Keratinocyte (primary cell): ENCODE measurements around the gene TMEM163. TPM values are rescaled to one million over a fixed set of nuclear protein-coding genes. Genes with fewer than 3 reads are reported as not detected.

Experiments used
- DNase-seq: peaks from one replicate; pipeline ENCODE4 v3.0.0-alpha.2; 2011; ENCODE audit warnings: low read depth, missing footprints, low spot score
- FAIRE-seq: peaks from 2 replicates; lab custom pipeline; 2011; peaks lifted over from hg19 to GRCh38; lab: Jason Lieb, UNC
- H2AFZ ChIP-seq: 2 replicates; pipeline ENCODE4 v1.6.0; 2012; ENCODE audit warnings: low read length, control low read depth, inconsistent platforms; ENCODE audit not compliant: control insufficient read depth
- H3K27ac ChIP-seq: 2 replicates; pipeline ENCODE4 v1.5.1; 2011; ENCODE audit warnings: low read length; ENCODE audit not compliant: control insufficient read depth, insufficient read depth
- H3K27me3 ChIP-seq: 3 replicates; pipeline ENCODE4 v1.6.0; 2011; ENCODE audit warnings: low read length; ENCODE audit not compliant: control insufficient read depth, insufficient read depth; ENCODE audit errors: extremely low read depth
- H3K36me3 ChIP-seq, 2 experiments: 2 replicates in 1 of 2; 3 replicates in 1 of 2; pipeline ENCODE4 v1.5.1; 2011; ENCODE audit warnings: low read length in 2 of 2, mild to moderate bottlenecking in 1 of 2; ENCODE audit not compliant: control insufficient read depth in 2 of 2, insufficient read depth in 2 of 2; ENCODE audit errors: extremely low read depth in 1 of 2
- H3K4me1 ChIP-seq: 3 replicates; pipeline ENCODE4 v1.5.1; 2011; ENCODE audit warnings: low read length; ENCODE audit not compliant: control insufficient read depth, insufficient read depth; ENCODE audit errors: extremely low read depth
- H3K4me2 ChIP-seq: 3 replicates; pipeline ENCODE4 v1.6.0; 2011; ENCODE audit warnings: low read depth, low read length; ENCODE audit not compliant: control insufficient read depth, insufficient read depth; ENCODE audit errors: extremely low read depth
- H3K4me3 ChIP-seq, 3 experiments: fragments of 200-600 bp in 1 of 3; sonication (generic) in 1 of 3; 2 replicates in 2 of 3; 3 replicates in 1 of 3; pipeline ENCODE4 v1.5.1; 2011 to 2016; ENCODE audit warnings: low read length in 3 of 3, mild to moderate bottlenecking in 3 of 3, control low read depth in 2 of 3, inconsistent platforms in 1 of 3, low read depth in 1 of 3, mixed read lengths in 1 of 3, mixed run types in 1 of 3, moderate library complexity in 1 of 3; ENCODE audit not compliant: control insufficient read depth in 2 of 3, insufficient read depth in 2 of 3; ENCODE audit errors: extremely low read depth in 1 of 3
- H3K79me2 ChIP-seq: 2 replicates; pipeline ENCODE4 v1.6.0; 2012; ENCODE audit warnings: low read length; ENCODE audit not compliant: control insufficient read depth, insufficient read depth
- H3K9ac ChIP-seq: 3 replicates; pipeline ENCODE4 v1.6.0; 2011; ENCODE audit warnings: low read length; ENCODE audit not compliant: control insufficient read depth, insufficient read depth; ENCODE audit errors: extremely low read depth
- H3K9me1 ChIP-seq: 3 replicates; pipeline ENCODE4 v1.6.0; 2011; ENCODE audit warnings: low read length; ENCODE audit not compliant: control insufficient read depth, insufficient read depth; ENCODE audit errors: extremely low read depth
- H3K9me3 ChIP-seq: 2 replicates; pipeline ENCODE4 v1.5.1; 2012; ENCODE audit warnings: low read depth, low read length; ENCODE audit not compliant: control insufficient read depth
- H4K20me1 ChIP-seq: 3 replicates; pipeline ENCODE4 v1.6.0; 2011; ENCODE audit warnings: low read length; ENCODE audit not compliant: control insufficient read depth, insufficient read depth; ENCODE audit errors: extremely low read depth
- EZH2 ChIP-seq: IDR thresholded peaks from one replicate; pipeline ENCODE4 v1.6.1; 2012; ENCODE audit warnings: inconsistent platforms, mild to moderate bottlenecking, low read length, moderate library complexity
- dilution Hi-C: fragments of 300-500 bp; cut with MboI; formaldehyde crosslinking; loops from one replicate; pipeline ENCODE4 v1.7.0; 2020; ENCODE audit warnings: low sequenced_read_pairs; ENCODE audit not compliant: extremely low pct_ligation_motif_present
- polyA plus RNA-seq, 5 experiments: library from polyadenylated mRNA; depleted of rRNA in 3 of 5; stranded (reverse) in 3 of 5; stranded (forward) in 1 of 5; unstranded in 1 of 5; fragments of >200 nt; gene quantifications; 1 replicate in 1 of 5; 2 replicates in 3 of 5; 3 replicates in 1 of 5; pipeline versions ENCODE4 v1.2.1 to v1.2.3, GENCODE V29; 2011 to 2012; ENCODE audit warnings: missing spikeins in 2 of 5, low read depth in 1 of 5, low replicate concordance in 1 of 5
- TF ChIP-seq, protein P1 (sequence below), 3 experiments: IDR thresholded peaks in 1 of 3; conservative IDR thresholded peaks in 1 of 3; optimal IDR thresholded peaks in 1 of 3; 2 replicates in 2 of 3; 3 replicates in 1 of 3; pipeline versions ENCODE3 to v1.5.1; 2011; ENCODE audit warnings: low read length in 3 of 3, mild to moderate bottlenecking in 3 of 3, moderate library complexity in 2 of 3, control low read depth in 1 of 3, inconsistent platforms in 1 of 3; ENCODE audit not compliant: insufficient read depth in 2 of 3; ENCODE audit errors: extremely low read depth in 1 of 3

The TMEM163 gene
- polyA plus RNA-seq, 1 donor (not counting 4 experiments of a cell fraction or from before 2014, with no cell fraction given), result not detected

DNA sequence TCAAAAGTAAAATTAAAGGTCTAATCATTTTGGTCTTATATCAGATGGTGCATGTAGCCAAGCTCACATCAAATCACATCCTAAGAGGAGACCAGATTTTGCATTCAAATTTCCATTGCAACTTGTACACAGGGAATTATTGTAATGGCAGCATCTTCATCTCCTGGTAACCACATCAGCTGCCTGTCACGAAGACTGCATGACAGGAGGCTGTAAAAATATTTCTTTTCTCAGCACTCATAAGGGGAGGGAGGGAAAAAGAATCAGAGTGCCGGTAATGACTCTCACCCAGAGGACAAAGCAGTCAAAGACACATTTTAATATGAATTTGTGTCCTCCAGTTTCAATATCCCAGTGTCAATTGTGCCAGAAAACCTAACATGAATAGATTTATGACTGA is 216.7 kb downstream of the TMEM163 start:
- no peak overlapping the region for H3K27ac ChIP-seq
- no peak overlapping the region for H3K4me3 ChIP-seq
- FAIRE-seq, result no peak
- no peak overlapping the region for H3K4me2 ChIP-seq
- TF ChIP-seq, protein P1, sequence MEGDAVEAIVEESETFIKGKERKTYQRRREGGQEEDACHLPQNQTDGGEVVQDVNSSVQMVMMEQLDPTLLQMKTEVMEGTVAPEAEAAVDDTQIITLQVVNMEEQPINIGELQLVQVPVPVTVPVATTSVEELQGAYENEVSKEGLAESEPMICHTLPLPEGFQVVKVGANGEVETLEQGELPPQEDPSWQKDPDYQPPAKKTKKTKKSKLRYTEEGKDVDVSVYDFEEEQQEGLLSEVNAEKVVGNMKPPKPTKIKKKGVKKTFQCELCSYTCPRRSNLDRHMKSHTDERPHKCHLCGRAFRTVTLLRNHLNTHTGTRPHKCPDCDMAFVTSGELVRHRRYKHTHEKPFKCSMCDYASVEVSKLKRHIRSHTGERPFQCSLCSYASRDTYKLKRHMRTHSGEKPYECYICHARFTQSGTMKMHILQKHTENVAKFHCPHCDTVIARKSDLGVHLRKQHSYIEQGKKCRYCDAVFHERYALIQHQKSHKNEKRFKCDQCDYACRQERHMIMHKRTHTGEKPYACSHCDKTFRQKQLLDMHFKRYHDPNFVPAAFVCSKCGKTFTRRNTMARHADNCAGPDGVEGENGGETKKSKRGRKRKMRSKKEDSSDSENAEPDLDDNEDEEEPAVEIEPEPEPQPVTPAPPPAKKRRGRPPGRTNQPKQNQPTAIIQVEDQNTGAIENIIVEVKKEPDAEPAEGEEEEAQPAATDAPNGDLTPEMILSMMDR (optimal IDR thresholded peaks at IDR 0.05 in 1 of 3, IDR thresholded peaks at IDR 0.05 in 1 of 3, conservative IDR thresholded peaks at IDR 0.05 in 1 of 3; ENCODE audit: extremely low read depth in 1 of 3, insufficient read depth in 2 of 3, low read length in 3 of 3), result no peak
- TF ChIP-seq EZH2, result no peak
- no peaks in the 10 kb centered on the region for H3K79me2 ChIP-seq
- H3K9ac ChIP-seq, result no peak overlapping the region
- dilution Hi-C loops, result no loop called here
- no peak overlapping the region for H2AFZ ChIP-seq
- peaks cover 3% of the 10 kb centered on the region for H3K4me1 ChIP-seq
- DNase-seq, result no peak
- no peaks in the 10 kb centered on the region for H3K36me3 ChIP-seq
- no peaks in the 10 kb centered on the region for H3K9me3 ChIP-seq
- no peaks in the 10 kb centered on the region for H4K20me1 ChIP-seq
- peaks cover 7% of the 10 kb centered on the region for H3K27me3 ChIP-seq
- no peaks in the 10 kb centered on the region for H3K9me1 ChIP-seq

DNA sequence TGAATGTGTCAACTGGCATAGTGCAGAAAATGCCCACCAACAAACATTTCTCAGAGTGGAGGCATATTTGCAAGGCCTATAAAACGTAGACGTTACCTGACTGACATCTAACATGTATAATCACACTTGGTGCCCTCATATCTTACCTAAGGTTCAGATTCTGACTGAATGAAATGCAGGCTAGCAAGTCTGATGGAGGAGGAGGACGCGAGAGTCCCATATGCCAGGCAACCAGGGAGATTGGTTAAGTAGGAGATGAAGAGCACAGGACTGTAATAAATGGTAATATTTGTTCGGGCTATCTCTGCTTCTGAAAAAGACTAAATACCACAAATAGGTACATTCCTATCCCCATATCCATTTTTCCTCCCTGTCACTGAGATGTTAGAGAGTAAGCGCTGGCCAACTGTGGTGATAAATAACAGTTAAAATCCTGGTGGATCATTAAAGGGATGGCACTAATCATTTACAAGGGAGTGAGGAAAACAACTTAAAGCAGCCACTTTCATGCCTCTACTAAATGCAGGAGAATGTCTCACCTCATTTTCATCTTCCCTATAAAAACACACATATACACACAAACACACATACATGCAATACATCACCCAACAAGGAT is 217.2 kb downstream of the TMEM163 start:
- Histone ChIP-seq H3K4me2 (no peak overlapping the region), H3K9ac (no peak overlapping the region), H3K79me2 (no peaks in the 10 kb centered on the region), H3K4me3 (no peak overlapping the region), H3K9me3 (no peaks in the 10 kb centered on the region), H3K9me1 (no peaks in the 10 kb centered on the region), H3K36me3 (no peaks in the 10 kb centered on the region), H3K27ac (no peak overlapping the region), H3K27me3 (peaks cover 7% of the 10 kb centered on the region), H3K4me1 (peaks cover 3% of the 10 kb centered on the region), H4K20me1 (no peaks in the 10 kb centered on the region), H2AFZ (no peak overlapping the region)
- FAIRE-seq (no peak), DNase-seq (no peak)
- TF ChIP-seq, protein P1 (optimal IDR thresholded peaks at IDR 0.05 in 1 of 3, IDR thresholded peaks at IDR 0.05 in 1 of 3, conservative IDR thresholded peaks at IDR 0.05 in 1 of 3; ENCODE audit: extremely low read depth in 1 of 3, insufficient read depth in 2 of 3, low read length in 3 of 3), result no peak
- TF ChIP-seq EZH2, result no peak
- dilution Hi-C loops, result no loop called here
